Fibroblast of skin of left biceps (primary cell): ENCODE data around the gene SPNS3.

Experiments
- DNase-seq, 2 experiments: peaks; one replicate each; pipeline ENCODE4 v3.0.0-alpha.2; 2013; ENCODE audit warnings: low read depth in 2 of 2

SPNS3 gene

GRCh38 chr17:4525691-4526397 is 92.1 kb downstream of the SPNS3 start:
- no peak for DNase-seq

GRCh38 chr17:4527134-4527533 is 93.4 kb downstream of the SPNS3 start:
- DNase-seq = no peak

- DNase-seq = no peak
Observed at GRCh38 chr17:4527566-4528125, 93.9 kb downstream of the SPNS3 start.

- DNase-seq = no peak
Observed at GRCh38 chr17:4529533-4530152, 95.9 kb downstream of the SPNS3 start.

- DNase-seq = no peak
Observed at GRCh38 chr17:4530799-4531730, 97.3 kb downstream of the SPNS3 start.

- no peak for DNase-seq
Observed at GRCh38 chr17:4531988-4532736, 98.4 kb downstream of the SPNS3 start.

- no peak for DNase-seq
Observed at GRCh38 chr17:4532860-4533522, 99.3 kb downstream of the SPNS3 start.

- DNase-seq = no peak
Observed at GRCh38 chr17:4533523-4534504, 100.1 kb downstream of the SPNS3 start.

- DNase-seq = no peak
Observed at GRCh38 chr17:4534515-4534914, 100.8 kb downstream of the SPNS3 start.

GRCh38 chr17:4534928-4535666 is 101.4 kb downstream of the SPNS3 start:
- no peak for DNase-seq

- DNase-seq = no peak
Observed at GRCh38 chr17:4535667-4536258, 102.0 kb downstream of the SPNS3 start.

- DNase-seq = no peak
Observed at GRCh38 chr17:4536259-4536741, 102.6 kb downstream of the SPNS3 start.

- no peak for DNase-seq
Observed at GRCh38 chr17:4536742-4537411, 103.1 kb downstream of the SPNS3 start.
